Ovary (tissue), 9 donors: ENCODE measurements around the gene RPS10. TPM values are rescaled to one million over a fixed set of nuclear protein-coding genes. Genes with fewer than 3 reads are reported as not detected.

Experiments
- DNase-seq, 5 donors: peaks; one replicate each; pipeline ENCODE4 v3.0.0-alpha.2; 2019 to 2020
- H3K27ac ChIP-seq, 2 donors: fragments of 200-600 bp; one replicate each; pipeline versions ENCODE4 v1.5.1 to v1.8.0; 2019 to 2022
- H3K27me3 ChIP-seq: fragments of 200-600 bp; one replicate; pipeline ENCODE4 v1.8.0; 2022
- H3K36me3 ChIP-seq: fragments of 200-600 bp; sonication (generic); one replicate; pipeline ENCODE4 v1.5.1; 2019
- H3K4me1 ChIP-seq: one replicate; pipeline ENCODE4 v1.8.1; 2013; ENCODE audit warnings: mild to moderate bottlenecking, moderate library complexity; ENCODE audit not compliant: insufficient read depth
- H3K4me3 ChIP-seq: fragments of 200-600 bp; sonication (generic); one replicate; pipeline ENCODE4 v1.5.1; 2017
- H3K9me3 ChIP-seq, 2 donors: fragments of 200-600 bp in 1 of 2; sonication (generic) in 1 of 2; one replicate each; pipeline versions ENCODE4 v1.5.1 to v1.8.1; 2013 to 2019; ENCODE audit warnings: mild to moderate bottlenecking in 1 of 2, moderate library complexity in 1 of 2
- EP300 ChIP-seq: sonication (generic); formaldehyde crosslinking; IDR thresholded peaks from one replicate; pipeline ENCODE4 v1.6.1; 2017; ENCODE audit warnings: antibody characterized with exemption
- POLR2A ChIP-seq: fragments of 450-650 bp; IDR thresholded peaks from one replicate; pipeline ENCODE4 v1.6.1; 2017; ENCODE audit warnings: antibody characterized with exemption, mild to moderate bottlenecking, moderate library complexity
- WGBS, 3 donors: extraction: QIAGEN DNeasy Blood & Tissue Kit in 1 of 3; methylation state at CpG; one replicate each; pipeline versions ENCODE4 v1.1.5 to v1.1.7; 2013 to 2017; 5-methylcytosine and 5-hydroxymethylcytosine counted together
- intact Hi-C, 4 donors: fragments of 100-400 bp; cut with DNase I; formaldehyde crosslinking; loops; one replicate each; pipeline versions ENCODE4 v1.11.0 to v1.15.1; 2022 to 2023
- polyA plus RNA-seq, 2 donors: library from polyadenylated mRNA; stranded (reverse); fragments of 200-250 nt in 1 of 2; fragments of 350-450 nt in 1 of 2; fragmentation: Illumina TruSeq in 1 of 2; extraction: RNeasy Lipid Tissue Mini Kit (QIAGEN cat#74804) in 1 of 2; gene quantifications; one replicate each; pipeline ENCODE4 v1.2.3, GENCODE V29; 2013 to 2014
- total RNA-seq, 7 donors: library from RNA; depleted of rRNA in 2 of 7; stranded (reverse); fragments of >200 nt in 2 of 7; fragmentation: NEBNext Ultra II Directional in 3 of 7; extraction: Animal tissue kit (Norgen Biotek cat#: 25700) in 3 of 7; gene quantifications; one replicate each; pipeline versions ENCODE4 v1.1.0 to v1.2.4, GENCODE V29; 2016 to 2023
- TF ChIP-seq, protein P1 (sequence below), 3 donors: fragments of 450-650 bp in 2 of 3; fragments of 200-600 bp in 1 of 3; IDR thresholded peaks; one replicate each; pipeline versions ENCODE4 v1.5.1 to v1.8.0; 2016 to 2022; ENCODE audit warnings: antibody characterized with exemption in 3 of 3, mild to moderate bottlenecking in 1 of 3
- donor health status: DM: no; HTN: no; CAD: no; lungs with moderate emphysema.
- donor health status: DM: no; HTN: no; CAD: no.
- donor health status: Bipolar disorder and iron deficiency.
- donor health status: DM: yes; HTN: yes; CAD: no.
- donor health status: DM: no; HTN: no; CAD: no.
- donor health status: DM: yes; HTN: yes; CAD: no.

RPS10 gene
- total and polyA plus RNA-seq, 9 donors, result 1,945 to 10,077 (median 2,497) TPM

DNA sequence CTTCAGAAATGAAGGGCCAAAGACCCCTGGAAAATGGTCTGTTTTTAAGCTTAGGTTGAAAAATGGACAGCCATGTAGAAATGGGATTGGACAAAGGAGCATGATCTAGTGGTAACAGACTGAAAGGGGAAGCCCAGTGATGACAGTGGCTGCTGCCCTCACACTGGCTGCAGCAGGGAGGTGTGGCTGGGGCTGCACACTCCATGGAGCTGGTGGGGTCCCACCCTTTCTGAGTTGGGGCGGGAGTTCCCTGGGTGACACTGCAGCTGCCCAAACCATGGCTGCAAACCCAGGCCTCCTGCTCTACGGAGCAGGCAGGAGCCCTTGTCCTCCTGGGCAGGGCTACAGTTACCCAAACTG lies 31.5 kb upstream of the RPS10 start:
- Histone ChIP-seq H3K4me3 (no peak overlapping the region), H3K27ac (no peak overlapping the region), H3K9me3 (no peaks in the 10 kb centered on the region), H3K4me1 (no peaks in the 10 kb centered on the region), H3K36me3 (no peaks in the 10 kb centered on the region), H3K27me3 (no peaks in the 10 kb centered on the region)
- intact Hi-C loops, result no loop called here
- TF ChIP-seq POLR2A, result no peak
- TF ChIP-seq, protein P1, sequence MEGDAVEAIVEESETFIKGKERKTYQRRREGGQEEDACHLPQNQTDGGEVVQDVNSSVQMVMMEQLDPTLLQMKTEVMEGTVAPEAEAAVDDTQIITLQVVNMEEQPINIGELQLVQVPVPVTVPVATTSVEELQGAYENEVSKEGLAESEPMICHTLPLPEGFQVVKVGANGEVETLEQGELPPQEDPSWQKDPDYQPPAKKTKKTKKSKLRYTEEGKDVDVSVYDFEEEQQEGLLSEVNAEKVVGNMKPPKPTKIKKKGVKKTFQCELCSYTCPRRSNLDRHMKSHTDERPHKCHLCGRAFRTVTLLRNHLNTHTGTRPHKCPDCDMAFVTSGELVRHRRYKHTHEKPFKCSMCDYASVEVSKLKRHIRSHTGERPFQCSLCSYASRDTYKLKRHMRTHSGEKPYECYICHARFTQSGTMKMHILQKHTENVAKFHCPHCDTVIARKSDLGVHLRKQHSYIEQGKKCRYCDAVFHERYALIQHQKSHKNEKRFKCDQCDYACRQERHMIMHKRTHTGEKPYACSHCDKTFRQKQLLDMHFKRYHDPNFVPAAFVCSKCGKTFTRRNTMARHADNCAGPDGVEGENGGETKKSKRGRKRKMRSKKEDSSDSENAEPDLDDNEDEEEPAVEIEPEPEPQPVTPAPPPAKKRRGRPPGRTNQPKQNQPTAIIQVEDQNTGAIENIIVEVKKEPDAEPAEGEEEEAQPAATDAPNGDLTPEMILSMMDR (IDR thresholded peaks at IDR 0.05), result no peak
- TF ChIP-seq EP300, result no peak
- 72 to 78% (median 74%) methylated on average over 2 of the region's 2 CpGs for WGBS, 3 donors
- no peak for DNase-seq

GRCh38 chr6:34455831-34456230 lies 30.0 kb upstream of the RPS10 start:
- 75 to 93% (median 89%) methylated on average over 1 of the region's 1 CpG for WGBS, 3 donors
- Histone ChIP-seq H3K27ac (no peak overlapping the region), H3K9me3 (no peaks in the 10 kb centered on the region), H3K4me3 (no peak overlapping the region), H3K36me3 (no peaks in the 10 kb centered on the region), H3K4me1 (no peaks in the 10 kb centered on the region), H3K27me3 (no peaks in the 10 kb centered on the region)
- intact Hi-C loops, result no loop called here
- TF ChIP-seq EP300 (no peak), POLR2A (no peak)
- TF ChIP-seq, protein P1 (IDR thresholded peaks at IDR 0.05), result no peak
- DNase-seq, result no peak

GRCh38 chr6:34451192-34451591 lies 25.3 kb upstream of the RPS10 start:
- Histone ChIP-seq H3K36me3 (no peaks in the 10 kb centered on the region), H3K9me3 (no peaks in the 10 kb centered on the region), H3K4me3 (no peak overlapping the region), H3K27me3 (no peaks in the 10 kb centered on the region), H3K4me1 (no peaks in the 10 kb centered on the region), H3K27ac (no peak overlapping the region)
- intact Hi-C loops, result no loop called here
- WGBS, 3 donors, result 93 to 100% (median 94%) methylated on average over 1 of the region's 1 CpG
- no peak for DNase-seq
- TF ChIP-seq, protein P1 (IDR thresholded peaks at IDR 0.05), result no peak

GRCh38 chr6:34447910-34448309 lies 22.0 kb upstream of the RPS10 start:
- Histone ChIP-seq H3K4me1 (no peaks in the 10 kb centered on the region), H3K27me3 (no peaks in the 10 kb centered on the region), H3K27ac (no peak overlapping the region), H3K4me3 (no peak overlapping the region), H3K36me3 (no peaks in the 10 kb centered on the region), H3K9me3 (no peaks in the 10 kb centered on the region)
- 62 to 64% (median 64%) methylated on average over 5 of the region's 5 CpGs for WGBS, 3 donors
- TF ChIP-seq, protein P1 (IDR thresholded peaks at IDR 0.05), result no peak
- TF ChIP-seq POLR2A, result no peak
- TF ChIP-seq EP300, result no peak
- no peak for DNase-seq
- intact Hi-C loops, result no loop called here

DNA sequence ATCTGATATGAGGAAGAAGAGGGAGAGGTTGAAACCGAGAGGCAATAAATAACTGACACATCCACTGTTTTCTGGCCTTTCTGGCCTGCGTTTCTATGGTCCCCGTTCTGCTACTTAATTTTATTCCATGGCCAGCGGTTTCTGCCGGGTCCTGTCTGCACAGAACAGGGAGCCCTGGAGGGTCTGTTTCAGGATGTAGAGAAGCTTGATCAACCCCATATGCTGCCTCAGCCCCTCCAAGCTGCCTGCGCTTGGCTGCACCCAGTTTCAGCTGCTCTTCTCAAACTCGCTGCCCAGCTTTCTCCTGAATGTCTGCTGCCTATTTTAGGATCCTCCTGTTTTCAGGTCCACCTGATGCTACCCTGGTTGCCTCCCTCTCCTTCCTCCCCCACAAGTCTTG lies 21.5 kb upstream of the RPS10 start:
- 63 to 69% (median 63%) methylated on average over 7 of the region's 7 CpGs for WGBS, 3 donors
- TF ChIP-seq, protein P1 (IDR thresholded peaks at IDR 0.05), result no peak
- TF ChIP-seq POLR2A, result no peak
- TF ChIP-seq EP300, result no peak
- H3K27ac ChIP-seq, result no peak overlapping the region
- H3K9me3 ChIP-seq, result no peaks in the 10 kb centered on the region
- no peaks in the 10 kb centered on the region for H3K36me3 ChIP-seq
- H3K27me3 ChIP-seq, result no peaks in the 10 kb centered on the region
- H3K4me3 ChIP-seq, result no peak overlapping the region
- no peaks in the 10 kb centered on the region for H3K4me1 ChIP-seq
- intact Hi-C loops, result no loop called here
- no peak for DNase-seq
